ENCODE measurements around the gene EIF2S3.
"Not testable (repeated sequence)": the region's sequence is repeated elsewhere in the genome, so short reads cannot be mapped to it uniquely, and the experiment has no call there.

The EIF2S3 gene

DNA sequence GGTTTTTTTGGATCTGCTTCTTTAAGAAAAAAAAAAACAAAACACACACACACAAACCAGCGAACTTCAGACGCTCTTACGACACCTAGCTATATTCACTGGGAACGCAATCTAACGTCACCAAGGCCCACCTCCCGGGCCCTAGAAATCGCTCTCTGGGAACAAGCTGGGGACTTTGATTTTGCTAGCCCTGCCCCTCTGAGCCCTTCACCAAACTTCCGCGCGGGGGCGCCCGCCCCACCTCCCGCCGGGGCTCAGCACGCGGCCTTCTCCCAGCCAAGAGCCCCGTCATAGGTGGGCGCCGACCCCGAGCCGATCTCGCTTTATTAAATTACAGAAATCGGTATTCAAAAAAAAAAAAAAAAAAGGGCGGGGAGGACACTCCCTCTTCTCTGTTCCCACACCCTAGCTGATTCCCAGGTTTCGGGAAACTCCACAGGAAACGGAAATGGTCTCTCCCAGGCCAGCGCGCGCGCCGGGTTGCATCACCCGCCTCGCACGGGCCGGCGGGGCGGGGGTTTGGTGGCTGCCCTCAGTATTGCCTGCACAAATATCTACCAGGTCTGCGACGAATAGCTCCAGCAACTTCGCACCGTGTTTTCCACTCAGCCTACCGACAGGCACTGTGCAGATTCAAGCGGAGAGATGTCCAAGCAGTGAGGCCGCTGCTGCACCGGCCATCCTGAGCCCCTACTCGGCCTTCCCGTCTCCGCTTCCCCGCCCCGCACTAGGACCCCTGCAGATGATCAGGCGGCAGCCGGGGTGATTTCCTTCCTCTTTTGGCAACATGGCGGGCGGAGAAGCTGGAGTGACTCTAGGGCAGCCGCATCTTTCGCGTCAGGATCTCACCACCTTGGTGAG, at the start of gene EIF2S3:
TSS of gene EIF2S3 (plus strand) at position 775 of the 861 bp plus-strand sequence. CDS start at position 788, 13 bp downstream.
- peak; percentile 91 for DNase-seq

DNA sequence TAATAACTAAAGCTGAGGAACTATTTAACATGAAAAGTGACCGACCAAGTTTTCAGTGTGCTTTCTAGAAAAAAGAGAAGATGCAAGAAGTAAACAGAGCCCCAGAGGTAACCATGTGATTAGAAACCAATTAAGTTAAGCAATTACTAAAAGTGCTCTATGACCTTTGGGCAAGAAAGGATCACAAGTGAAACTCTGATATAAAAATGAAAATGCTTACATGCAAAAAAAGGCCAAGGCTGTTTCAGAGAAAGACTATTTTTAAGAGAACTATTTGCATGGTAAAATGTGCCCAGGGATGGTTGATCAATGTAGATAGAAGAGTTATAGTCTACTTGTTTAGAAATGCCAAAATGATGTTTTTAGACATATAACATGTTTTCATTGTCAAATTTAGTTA, 49.7 kb upstream of the EIF2S3 start:
- no peak for DNase-seq

DNA sequence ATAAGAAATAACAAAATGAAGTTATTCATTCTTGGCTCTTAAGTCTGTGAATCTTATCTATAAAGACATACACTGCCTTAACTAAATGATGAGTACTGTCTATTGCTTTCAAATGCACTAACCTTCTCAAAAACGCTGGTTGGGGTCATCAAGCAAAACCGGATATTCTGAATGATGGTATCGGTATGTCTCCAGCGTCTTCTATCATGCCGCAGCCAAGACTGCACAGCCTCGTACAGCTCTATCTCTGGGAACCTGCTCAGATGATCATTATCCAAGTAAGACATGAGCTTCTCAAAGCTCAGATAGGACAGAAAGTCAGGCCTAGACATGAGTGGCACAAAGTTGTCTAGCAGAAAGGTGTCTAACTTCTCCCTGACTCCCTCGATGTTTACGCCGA, 48.9 kb upstream of the EIF2S3 start:
- no peak for DNase-seq

DNA sequence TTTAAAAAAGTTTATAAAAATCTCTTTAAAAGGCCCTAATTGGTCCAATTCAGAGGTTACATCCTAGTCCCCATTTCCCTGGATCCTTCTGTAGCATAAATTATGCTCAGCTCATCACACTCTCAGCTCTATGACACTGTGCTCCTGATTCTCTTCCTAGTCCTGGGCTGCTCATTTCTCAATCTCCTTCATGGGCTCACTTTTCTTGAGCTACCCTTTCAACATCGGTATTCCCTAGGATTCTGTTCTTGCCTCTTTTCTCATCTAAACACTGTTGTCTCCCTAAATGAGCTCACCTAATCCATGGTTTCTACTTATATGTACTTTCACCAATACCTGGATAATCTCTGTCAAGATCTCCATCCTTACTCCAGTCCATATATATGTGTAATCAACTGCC, 42.5 kb upstream of the EIF2S3 start:
- no peak for DNase-seq

DNA sequence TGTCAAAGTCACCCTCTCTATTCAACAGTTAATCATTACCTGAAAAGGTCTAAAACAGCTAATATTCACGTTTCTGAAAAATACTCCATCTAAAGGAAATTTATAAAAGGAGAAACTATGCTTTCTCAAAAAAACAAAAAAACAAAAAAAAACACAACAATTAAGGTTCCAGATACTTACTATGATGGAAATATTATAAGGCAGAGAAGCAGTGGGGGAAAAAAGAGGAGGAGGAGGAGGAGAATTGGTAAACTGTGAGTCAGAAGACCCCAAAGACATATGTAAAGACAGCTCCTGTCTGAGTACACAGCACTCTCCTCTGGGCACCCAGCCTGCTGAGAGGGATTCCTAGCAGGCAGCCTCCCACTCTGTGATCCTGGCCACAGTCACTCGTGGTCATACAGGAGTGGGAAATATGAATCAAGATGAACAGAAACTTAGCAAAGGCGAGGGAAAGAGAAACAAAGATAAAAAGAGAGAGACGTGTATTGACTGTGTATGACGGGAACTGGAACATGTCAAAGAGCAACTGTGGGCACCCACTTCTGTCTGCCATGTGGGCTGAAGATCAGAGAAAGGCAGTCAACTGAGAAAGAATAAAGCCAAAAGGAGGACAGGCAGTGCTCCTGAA, 40.3 kb upstream of the EIF2S3 start:
- DNase-seq: no peak

DNA sequence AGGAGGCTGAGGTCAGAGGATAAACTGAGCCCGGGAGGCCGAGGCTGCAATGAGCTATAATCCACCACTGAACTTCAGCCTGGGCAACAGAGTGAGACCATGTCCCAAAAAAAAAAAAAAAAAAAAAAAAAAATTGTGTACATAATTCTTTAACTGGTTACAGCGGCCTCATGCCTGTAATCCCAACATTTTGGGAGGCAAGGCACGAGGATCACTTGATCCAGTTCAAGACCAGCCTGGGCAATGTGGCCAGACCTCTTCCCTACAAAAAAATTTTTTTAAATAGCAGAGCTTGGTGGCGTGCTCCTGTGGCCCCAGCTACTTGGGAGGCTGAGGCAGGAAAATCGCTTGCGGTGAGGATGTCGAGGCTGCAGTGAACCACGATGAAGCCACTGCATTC, 37.1 kb upstream of the EIF2S3 start:
- DNase-seq: no peak

DNA sequence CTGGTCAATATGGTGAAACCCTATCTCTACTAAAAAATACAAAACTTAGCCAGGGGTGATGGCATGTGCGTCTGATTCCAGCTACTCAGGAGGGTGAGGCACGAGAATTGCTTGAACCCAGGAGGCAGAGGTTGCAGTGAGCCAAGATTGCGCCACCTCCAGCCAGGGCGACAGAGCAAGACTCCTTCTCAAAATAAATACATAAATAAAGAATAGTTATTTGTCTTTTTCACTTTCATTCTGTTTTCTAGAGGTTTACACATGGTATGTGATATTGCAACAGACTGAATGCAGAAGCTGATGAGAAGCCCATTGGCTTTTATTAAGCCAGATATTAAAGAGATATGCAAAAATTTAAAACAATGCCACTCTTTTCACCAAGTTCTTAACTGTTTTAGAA, 35.9 kb upstream of the EIF2S3 start:
- no peak for DNase-seq

DNA sequence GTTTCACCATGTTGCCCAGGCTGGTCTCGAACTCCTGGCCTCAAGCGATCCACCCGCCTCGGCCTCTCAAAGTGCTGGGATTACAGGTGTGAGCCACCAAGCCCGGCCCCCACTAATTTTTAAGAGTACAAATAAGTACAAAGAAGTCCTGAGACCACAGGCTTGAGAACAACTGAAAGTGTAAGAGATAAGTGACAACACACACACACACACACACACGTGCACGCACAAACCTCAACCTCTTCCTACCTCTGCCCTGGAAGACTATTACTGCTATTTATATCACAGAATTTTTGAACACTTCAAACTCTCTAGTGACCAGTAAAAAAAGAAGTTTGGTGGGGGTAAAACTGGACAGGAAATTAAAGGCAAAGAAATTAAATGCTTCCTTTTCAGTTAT, 35.3 kb upstream of the EIF2S3 start:
- DNase-seq: peak; percentile 29

DNA sequence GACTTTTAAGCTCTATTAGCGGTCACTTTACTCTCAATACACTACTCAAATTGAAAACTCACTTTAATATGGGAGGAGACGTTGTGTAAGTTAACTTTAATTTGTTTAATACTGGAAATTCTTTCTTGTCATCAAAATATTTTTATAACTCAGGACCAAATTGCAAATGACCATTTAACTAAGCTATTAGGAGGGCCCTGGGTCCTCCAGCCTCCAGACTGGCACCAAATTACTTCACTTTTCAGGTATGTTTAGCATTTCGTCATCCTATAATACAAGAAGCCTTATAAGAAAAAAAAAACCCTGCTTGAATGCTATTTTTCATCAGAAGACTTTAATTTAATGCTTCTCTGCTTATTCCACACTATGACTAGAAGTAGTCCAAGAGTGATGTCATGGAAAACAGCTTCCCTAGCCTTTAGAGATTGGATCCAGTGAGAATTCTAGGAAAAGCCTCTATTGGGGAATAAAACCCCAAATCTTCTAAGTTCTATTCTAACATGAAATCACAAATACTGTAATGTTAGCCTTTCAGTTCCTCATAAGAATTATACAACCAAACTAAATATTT, 34.4 kb upstream of the EIF2S3 start:
- DNase-seq: no peak

DNA sequence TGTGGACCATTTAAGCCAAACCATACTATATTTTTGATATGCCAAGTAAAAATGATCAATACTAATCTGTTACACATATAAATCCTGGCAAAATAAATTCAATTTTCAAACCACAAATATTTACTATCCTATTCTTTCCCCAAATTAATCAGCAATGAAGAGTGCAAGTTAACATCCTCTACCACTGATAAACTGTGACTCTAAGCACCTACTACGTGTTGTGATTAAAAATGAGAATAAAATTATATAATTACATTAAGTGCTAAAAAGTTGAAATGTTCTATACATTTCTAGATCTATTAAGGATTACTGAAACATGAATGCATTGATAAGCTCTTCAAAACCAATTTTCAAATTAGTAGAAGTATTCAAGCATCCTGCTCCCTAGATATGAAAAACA, 31.2 kb upstream of the EIF2S3 start:
- no peak for DNase-seq

DNA sequence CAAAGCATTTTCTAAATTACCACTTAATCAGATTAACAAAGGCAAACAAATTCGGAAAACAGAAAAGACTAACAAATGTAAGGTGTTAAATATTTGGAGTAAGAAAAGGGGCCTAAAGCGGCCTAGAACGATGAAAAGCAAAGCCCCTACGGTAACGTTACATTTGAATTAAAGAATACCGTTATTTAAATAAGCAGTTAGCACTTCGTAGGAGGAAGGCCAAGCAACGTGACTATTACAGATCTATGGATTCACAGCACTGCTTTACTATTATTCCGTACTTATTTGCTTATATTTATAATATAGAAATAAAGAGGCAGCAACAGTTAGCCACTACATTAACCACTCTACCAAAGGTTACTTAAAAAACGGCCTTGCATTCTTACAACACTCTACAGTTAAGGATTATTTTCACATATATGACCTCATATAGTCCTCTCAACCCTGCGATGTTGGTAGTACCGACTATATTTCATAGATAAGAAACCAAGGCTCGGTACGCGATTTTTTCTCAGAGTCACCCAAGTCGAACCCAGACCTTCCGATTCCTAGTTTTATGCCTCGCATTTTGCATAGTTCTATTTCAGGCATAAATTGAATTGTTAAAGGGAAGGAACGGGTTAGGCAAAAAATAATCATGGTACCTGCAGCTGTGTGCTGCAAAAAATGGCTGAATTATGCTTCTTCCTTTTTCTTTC, 30.6 kb upstream of the EIF2S3 start:
- DNase-seq: no peak

DNA sequence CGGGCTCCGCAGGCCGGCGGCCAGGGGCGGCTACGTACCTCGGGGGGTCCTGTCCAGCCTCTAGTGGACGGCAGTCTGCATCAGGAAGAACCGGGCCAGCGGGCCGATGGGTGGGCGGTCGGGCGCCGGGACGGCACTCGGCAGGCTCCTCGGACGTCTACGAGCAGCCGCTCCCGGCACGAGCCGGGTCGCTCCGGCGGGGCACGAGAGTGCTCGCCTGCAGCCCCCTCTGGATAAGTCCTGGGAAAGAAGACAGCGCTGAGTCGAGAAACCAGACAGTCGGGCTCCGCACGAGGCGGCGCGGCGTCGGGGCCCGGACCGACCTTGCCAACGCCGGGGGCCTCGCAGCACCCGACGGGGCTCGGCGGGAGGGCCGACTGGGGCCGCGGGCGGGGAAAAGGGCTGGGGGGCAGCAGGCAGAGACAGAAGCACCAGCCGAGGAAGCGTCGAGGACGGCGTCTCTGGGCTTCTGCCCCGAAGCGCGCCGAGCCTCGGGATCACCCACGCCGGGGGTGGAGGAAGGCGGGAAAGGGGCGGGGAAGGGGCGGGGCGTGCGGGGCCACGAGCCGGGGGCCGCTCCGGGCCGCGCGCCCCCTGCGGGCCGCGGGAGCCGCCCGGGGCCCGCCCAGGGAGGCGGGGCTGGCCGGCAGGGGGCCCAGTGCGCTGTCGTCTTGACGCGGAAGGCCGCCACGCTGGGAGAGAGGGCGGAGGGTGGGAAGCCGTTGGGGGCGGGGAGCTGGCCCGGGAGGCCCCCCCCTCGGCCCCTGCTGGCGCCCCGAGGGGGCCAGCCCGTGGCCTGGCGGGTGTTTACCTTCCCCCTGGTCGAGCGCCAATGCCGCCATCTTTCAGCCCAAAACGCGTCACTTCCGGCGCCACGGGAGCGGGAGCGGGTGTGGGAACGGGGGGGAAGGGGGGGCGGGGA, 29.7 kb upstream of the EIF2S3 start:
- DNase-seq: peak; percentile 89

DNA sequence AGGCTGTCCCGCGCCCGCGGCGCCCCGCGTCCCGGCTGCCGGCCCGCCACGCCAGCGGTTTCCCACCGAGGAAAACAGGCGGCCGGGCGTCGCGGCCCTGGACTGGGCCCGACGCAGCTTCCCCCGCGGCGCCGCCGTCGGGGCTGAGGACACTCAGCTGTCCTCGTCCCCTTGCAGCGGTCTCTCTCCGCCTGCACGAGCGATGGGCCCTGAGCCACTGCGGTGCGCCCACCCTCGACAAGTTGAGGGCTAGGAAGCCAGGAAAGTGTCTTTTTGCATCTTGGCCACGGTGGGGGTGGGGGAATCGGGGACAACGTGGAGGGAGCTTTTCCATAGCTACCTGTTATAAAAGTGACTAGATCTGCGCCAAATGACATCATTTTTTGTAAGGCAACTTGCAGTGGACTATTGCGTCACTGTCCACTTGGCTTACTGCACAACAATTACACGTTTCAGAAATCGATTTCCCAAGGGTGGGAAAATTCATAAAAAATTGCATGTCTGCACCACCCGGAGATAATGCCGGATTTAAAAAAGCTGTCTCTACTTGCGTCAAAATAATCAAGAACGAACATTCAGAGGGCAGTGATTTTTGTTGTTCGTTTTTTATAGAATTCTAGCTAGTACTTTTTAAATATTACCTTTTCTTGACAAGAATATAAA, 28.9 kb upstream of the EIF2S3 start:
- no peak for DNase-seq

DNA sequence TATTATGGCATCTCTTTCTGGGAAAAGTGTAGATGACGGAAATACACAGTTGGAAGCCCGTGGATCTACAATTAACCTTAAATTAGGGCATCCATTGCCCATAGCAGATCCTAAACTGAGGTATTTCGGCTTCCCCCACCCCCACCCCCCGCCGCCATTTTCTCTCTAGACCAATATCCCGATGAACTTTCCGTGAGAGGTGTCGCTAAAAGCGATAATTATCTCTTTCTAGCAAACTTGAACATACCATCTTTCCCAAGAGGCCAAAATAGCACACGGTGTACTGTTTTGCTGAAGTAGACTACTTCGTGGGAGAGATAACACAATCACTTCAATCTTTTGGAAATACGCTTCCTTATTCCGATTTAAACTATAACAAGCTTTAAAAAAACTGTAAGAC, 28.3 kb upstream of the EIF2S3 start:
- DNase-seq: no peak

DNA sequence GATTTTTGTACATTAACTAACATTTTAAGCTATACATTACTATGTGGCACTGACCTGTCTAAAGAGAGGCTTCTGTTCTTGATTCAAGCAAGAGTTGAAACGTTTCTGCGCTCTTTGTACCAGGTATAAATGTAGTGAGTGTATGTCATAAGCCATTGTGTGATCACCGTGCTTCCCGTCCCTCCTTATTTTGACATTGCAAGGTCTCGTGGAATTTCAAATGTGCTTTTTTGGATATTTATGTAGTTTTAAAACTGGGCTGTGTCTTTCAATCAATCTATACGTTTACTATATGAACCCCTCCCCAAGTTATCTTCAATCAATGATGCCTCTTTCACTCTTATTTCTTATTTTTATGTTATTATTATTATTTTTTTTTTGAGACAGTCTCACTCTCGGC, 27.7 kb upstream of the EIF2S3 start, which contains the start of gene KLHL15:
TSS of gene KLHL15 (minus strand) at position 101 of the 400 bp plus-strand sequence. CDS start 20,493 bp downstream, outside the sequence.
- DNase-seq: no peak

DNA sequence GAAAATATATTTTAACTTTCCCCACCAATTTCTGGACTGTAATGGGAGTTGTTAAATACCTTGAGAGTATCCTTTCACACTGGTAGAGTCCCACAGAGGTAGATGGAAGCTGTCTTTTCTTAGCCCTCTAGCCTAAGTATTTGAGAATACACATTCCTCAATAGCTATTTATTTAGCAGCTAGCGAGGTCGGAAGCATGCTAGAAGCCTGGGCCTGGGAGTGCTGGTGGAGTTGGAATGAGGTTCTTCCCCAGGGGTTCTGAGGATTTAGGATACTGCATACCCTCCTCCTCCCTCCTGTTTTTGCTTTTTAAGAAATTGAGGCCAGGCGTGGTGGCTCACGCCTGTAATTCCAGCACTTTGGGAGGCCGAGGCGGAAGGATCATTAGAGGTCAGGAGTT, 26.8 kb upstream of the EIF2S3 start:
- DNase-seq: no peak

DNA sequence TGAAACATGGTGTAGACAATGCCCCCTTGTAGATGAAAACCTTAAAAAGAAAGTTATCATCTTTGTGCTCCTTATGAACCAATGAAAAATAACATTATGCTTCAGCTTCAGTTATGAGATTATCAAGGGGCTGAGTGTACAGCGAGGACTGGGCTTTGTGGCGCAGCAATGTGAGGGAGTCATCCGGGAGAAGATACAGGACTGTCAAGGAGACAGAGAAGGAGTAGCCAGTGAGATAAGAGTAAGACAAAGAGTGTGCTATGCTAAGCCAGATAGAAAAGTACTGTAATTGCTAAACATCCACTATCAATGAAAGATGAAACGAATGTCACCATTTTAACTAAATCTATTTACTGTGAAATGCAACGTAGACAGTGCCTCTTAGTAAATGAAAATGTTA, 24.2 kb upstream of the EIF2S3 start:
- no peak for DNase-seq

DNA sequence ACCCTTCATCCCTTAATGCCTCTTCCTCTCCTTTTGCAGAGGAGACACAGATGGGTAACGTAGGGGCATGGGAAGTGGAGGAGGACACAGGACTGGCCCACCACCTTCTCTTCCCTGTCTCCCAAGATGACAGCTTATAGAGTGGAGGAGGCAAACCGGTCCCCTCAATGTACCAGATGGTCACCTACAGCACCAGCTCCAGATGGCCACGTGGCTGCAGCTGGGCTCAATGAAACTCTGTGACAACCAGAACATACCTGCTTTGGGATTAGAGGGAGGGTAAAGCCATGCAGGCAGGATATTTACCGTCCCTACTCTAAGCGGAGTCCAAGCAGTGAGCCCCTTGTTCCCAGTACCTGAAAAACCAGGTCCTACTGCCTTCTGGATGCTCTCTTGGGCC, 20.3 kb upstream of the EIF2S3 start:
- DNase-seq: no peak

DNA sequence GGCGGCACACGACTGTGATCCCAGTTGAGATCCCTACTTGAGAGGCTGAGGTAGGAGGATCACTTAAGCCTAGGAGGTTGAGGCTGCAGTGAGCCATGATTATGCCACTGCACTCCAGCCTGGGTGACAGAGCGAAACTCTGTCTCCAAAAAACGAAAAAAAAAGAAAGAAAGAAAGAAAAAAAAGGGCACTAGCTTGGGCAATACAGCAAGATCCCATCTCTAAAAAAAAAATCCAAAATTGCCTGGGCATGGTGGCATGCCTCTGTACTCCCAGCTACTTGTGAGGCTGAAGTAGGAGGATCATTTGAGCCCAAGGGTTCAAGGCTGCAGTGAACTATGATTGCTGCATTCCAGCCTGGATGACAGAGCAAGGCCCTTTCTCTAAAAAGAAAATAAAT, 17.0 kb upstream of the EIF2S3 start:
- DNase-seq: no peak

DNA sequence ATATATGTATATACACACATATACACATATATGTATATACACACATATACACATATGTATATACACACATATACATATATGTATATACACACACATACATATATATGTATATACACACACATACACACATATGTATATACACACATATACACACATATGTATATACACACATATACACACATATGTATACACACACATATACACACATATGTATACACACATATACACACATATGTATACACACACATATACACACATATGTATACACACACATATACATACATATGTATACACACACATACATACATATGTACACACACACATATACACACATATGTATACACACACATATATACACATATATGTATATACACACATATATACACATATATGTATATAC, 8.7 kb upstream of the EIF2S3 start:
- not testable (repeated sequence) for DNase-seq

DNA sequence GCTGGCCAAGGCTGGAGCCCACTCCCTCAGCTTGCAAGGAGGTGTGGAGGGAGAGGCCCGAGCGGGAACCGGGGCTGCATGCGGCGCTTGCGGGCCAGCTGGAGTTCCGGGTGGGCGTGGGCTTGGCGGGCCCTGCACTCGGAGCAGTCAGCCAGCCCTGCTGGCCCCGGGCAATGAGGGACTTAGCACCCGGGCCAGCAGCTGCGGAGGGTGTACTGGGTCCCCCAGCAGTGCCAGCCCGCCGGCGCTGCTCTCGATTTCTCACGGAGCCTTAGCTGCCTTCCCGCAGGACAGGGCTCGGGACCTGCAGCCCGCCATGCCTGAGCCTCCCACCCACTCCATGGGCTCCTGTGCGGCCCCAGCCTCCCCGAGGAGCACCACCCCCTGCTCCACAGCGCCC, 5.1 kb upstream of the EIF2S3 start:
- not testable (repeated sequence) for DNase-seq

All from CD4-positive, alpha-beta T cell treated with Interleukin-17A for 4 hours (primary cell).